GM21526 (cell line): Measurements from ENCODE around the gene TYROBP.
"Not testable (repeated sequence)": the region's sequence is repeated elsewhere in the genome, so short reads cannot be mapped to it uniquely, and the experiment has no call there.

Experiments used
- ATAC-seq: cut with Tn5 transposase; IDR thresholded peaks from one replicate; pipeline ENCODE4 v1.9.1; 2021; ENCODE audit warnings: moderate library complexity; ENCODE audit not compliant: unreplicated experiment, low FRiP score

TYROBP gene

GRCh38 chr19:35901854-35902661 lies 6.0 kb downstream of the TYROBP start, which contains the start of gene HCST:
Gene HCST (plus strand): TSS chr19:35902529. CDS start chr19:35902594, 65 bp downstream.
- ATAC-seq: no peak

DNA sequence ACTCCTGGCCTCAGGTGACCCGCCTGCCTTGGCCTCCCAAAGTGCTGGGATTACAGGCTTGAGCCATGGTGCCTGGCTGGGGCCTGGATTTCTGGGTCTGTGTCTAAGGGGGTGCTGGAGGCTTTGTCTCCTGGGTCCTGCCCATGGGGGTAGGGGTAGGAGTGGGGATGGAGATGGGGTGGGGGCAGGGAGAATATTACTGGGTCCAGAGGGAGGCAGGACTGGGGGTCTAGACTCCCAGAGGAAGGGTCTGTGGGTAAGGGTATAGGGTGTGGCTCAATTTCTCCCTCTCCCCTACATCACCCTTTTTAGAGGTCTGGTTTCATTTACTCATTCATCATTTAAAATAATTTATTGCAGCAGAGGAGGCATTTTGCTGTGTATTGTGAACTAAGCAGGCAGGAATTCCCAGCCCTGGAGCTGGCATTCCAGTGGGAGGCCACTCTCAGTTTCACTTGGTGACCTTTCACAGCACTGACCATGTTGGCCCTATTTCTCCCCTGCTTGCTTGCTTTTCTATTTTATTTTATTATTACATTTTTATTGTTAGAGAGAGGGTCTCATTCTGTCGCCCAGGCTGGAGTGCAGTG lies 6.9 kb downstream of the TYROBP start:
- ATAC-seq: no peak

GRCh38 chr19:35899547-35900214 lies 8.4 kb downstream of the TYROBP start:
- peak; percentile 35 for ATAC-seq

GRCh38 chr19:35898499-35898809 lies 9.6 kb downstream of the TYROBP start:
- ATAC-seq: no peak

GRCh38 chr19:35897706-35898451 lies 10.2 kb downstream of the TYROBP start:
- ATAC-seq: no peak

- ATAC-seq: no peak
Measured at GRCh38 chr19:35896643-35897040, 11.5 kb downstream of the TYROBP start.

- no peak for ATAC-seq
Measured at GRCh38 chr19:35895911-35896642, 12.0 kb downstream of the TYROBP start.

DNA sequence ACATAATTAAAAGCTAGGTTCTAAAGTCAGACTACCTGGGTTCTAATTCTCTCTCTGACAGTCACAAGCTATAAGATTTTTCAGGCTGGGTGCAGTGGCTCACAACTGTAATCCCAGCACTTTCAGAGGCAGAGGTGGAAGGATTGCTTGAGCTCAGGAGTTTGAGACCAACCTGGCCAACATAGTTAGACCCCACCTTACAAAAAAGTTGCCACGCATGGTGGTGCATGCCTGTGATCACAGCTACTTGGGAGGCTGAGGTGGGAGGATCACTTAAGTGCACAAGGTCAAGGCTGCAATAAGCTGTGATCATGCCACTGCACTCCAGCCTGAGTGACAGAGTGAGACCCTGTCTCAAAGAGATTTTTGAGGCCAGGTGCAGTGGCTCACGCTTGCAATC lies 13.8 kb downstream of the TYROBP start:
- ATAC-seq: no peak

DNA sequence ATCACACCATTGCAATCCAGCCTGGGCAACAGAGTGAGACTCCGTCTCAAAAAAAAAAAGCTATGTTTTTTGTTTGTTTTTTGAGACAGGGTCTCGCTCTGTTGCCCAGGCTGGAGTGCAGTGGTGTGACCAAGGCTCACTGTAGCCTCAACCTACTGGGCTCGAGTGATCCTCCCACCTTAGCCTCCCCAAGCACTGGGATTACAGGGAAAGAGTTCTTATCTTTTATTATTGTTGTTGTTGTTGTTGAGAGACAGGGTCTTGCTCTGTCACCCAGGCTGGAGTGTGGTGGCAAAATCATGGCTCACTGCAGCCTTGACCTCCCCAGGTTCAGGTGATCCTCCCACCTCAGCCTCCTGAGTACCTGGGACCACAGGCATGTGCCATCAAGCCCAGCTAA lies 16.3 kb downstream of the TYROBP start:
- ATAC-seq: not testable (repeated sequence)

DNA sequence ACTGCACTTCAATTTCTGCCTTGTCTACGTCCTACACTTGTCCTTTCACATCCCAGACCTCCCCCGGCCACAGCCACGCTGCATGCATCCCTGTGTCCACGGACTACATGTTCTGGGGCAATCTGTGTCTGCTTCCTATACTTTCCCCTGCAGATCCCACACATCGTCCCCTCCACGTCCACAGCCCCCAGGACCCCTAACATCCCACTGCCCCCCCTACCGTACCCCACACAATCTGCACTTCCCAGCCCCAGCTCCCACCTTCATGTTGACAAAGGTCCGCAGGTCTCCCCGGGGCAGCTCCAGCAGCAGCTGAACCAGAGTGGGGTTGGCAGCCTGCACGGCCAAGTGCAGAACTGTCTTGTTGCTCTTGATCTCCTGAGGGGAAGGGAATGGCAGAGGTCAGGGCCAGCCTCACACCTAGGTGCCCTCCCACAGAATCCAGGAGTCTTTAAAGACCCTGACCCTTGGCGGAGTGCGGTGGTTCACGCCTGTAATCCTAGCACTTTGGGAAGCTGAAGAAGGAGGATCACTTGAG lies 17.9 kb downstream of the TYROBP start:
- ATAC-seq: no peak

- ATAC-seq: no peak
Measured at GRCh38 chr19:35889370-35890112, 18.6 kb downstream of the TYROBP start.

GRCh38 chr19:35888398-35888797 lies 19.7 kb downstream of the TYROBP start:
- no peak for ATAC-seq

DNA sequence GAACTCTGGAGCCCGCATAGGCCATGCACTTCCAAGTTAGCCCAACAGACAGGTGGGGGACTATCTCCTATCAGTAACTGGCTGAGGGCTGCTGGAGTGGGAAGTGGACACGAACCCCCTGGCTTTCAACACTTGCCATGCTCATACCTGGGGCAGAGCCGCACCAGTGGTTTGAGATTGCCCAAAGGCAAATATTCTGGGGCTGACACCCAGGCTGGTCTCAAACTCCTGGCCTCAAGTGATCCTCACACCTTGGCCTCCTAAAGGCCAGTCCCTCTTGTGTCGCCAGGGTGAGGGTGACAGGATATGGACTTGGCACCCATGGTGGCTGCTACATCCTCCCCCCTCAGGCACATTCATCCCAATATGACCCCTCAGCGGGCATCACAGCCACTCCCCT lies 20.9 kb downstream of the TYROBP start:
- ATAC-seq: no peak

GRCh38 chr19:35885904-35886303 lies 22.2 kb downstream of the TYROBP start:
- ATAC-seq: no peak

DNA sequence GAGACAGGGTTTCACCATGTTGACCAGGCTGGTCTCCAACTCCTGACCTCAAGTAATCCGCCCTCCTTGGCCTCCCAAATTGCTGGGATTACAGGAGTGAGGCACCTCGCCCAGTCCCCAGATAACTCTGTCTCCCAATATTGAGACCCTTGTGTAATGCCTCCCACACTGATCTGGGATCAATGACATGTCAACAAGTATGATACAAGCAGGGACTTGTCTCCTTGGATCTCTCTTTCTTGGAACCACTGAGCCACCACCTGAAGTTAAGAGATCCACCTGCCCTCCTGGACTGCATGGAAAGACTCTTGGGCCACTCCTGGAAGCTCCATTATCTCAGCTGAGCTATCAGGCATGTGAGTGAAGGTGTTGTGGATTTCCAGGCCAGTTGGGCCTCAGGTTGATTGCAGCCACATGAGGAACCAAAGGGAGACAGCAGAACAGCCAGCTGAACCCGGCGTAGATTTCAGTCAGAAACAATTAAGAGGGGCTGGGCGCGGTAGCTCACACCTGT lies 22.8 kb downstream of the TYROBP start:
- ATAC-seq: no peak

GRCh38 chr19:35883882-35884281 lies 24.2 kb downstream of the TYROBP start:
- no peak for ATAC-seq

- ATAC-seq: no peak
Measured at GRCh38 chr19:35882114-35882832, 25.8 kb downstream of the TYROBP start.

DNA sequence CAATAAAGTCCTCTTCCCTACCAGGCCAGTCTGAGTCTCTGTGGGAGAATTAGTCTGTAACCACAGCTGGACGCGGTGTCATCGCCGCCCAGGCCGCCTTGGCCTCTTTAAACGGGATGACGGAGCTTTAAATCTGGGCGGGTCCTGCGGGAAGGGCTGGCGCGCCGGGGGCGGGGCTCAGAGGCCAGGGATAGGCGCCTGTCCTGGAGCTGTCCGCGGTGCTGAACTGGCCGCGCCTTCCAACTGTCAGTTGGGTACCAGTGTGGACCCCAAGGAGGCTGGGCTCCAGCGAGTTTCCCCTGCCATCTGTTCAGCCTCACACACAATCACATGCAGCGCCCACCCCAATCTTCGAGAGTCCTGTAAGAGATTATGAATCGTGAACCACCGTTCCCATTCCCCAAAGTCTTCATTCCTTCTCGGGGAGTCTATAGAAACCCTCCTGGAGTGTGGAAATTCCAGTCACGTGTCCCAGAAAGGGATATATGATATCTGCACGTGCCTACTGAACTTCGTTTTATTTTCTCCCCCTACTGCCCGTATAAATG lies 28.3 kb downstream of the TYROBP start:
- ATAC-seq: no peak
